ENCODE results near the gene LDB2. TPM values are rescaled to one million over a fixed set of nuclear protein-coding genes. Genes with fewer than 3 reads are reported as not detected.

The LDB2 gene
- 10 to 100 TPM; 11.4 to 14.5 TPM for total RNA-seq
- polyA plus RNA-seq (2013, experiment 1 of 2) = 25.9 TPM
- polyA plus RNA-seq (2013, experiment 2 of 2) = 26.5 TPM
- long read RNA-seq, experiment 1, partial matches to known transcripts = 0 of 2 reads
- long read RNA-seq, experiment 1, other reads (novel, unspliced or antisense) = 1 of 2 reads
- long read RNA-seq, experiment 2, partial matches to known transcripts = 2 of 6 reads
- long read RNA-seq, experiment 2, other reads (novel, unspliced or antisense) = 2 of 6 reads
- long read RNA-seq, experiment 3, transcript LDB2-201 (8 exons, 2,548 nt) = major isoform, 17 of 57 reads
- long read RNA-seq, experiment 3, transcript LDB2-202 (9 exons, 2,476 nt) = minor isoform, 6 of 57 reads
- long read RNA-seq, experiment 3, partial matches to known transcripts = 3 of 57 reads
- long read RNA-seq, experiment 3, other reads (novel, unspliced or antisense) = 28 of 57 reads
- long read RNA-seq, experiment 4, partial matches to known transcripts = 1 of 8 reads
- long read RNA-seq, experiment 4, other reads (novel, unspliced or antisense) = 4 of 8 reads

DNA sequence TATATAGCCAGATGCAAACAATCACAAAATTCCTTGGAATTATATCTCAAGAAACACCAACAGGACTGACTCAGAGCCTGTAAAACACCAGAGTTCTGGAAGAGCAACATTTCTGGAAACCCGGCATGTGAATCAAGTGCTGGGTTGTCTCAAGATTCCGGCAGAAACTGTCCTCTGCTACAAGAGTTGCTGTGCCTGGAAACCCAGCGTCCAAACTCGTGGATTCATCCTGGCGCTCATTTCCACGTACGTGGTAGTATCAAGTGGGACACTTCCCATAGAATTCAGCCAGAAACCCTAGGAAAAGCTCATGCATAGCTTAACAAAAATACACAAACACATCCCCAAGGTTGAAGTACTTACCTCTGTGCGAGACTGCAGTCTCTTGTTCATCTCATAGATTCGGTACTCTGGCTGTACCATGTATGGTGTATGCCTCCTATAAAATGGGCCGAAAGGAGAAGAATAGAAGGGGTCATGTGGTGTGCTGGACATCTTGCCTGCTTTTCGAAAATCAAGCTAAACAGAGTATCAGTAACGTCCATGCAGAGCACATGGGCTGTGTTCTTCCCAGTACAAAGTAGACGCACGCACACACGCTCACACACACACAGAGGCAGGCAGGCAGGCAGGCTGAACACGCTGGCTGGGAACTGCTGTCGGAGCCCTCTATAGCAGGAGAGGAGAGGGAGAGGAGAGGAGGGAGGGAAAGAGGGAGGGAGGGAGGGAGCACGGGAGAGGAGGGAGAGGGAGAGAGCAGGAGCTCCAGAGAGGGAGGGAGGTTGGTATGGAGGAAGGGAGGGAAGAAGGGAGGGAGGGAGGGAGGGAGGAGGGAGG, at the start of gene LDB2:
LDB2 (minus strand) TSS at position 655 of the 837 bp plus-strand sequence.
- H3K4me3 Mint-ChIP-seq = peak within 1 kb of the TSS; percentile 67
- no peaks in the 10 kb centered on the region for H3K9me3 Mint-ChIP-seq
- TF ChIP-seq, protein P1, sequence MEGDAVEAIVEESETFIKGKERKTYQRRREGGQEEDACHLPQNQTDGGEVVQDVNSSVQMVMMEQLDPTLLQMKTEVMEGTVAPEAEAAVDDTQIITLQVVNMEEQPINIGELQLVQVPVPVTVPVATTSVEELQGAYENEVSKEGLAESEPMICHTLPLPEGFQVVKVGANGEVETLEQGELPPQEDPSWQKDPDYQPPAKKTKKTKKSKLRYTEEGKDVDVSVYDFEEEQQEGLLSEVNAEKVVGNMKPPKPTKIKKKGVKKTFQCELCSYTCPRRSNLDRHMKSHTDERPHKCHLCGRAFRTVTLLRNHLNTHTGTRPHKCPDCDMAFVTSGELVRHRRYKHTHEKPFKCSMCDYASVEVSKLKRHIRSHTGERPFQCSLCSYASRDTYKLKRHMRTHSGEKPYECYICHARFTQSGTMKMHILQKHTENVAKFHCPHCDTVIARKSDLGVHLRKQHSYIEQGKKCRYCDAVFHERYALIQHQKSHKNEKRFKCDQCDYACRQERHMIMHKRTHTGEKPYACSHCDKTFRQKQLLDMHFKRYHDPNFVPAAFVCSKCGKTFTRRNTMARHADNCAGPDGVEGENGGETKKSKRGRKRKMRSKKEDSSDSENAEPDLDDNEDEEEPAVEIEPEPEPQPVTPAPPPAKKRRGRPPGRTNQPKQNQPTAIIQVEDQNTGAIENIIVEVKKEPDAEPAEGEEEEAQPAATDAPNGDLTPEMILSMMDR (conservative IDR thresholded peaks at IDR 0.05) = no peak
- Histone ChIP-seq H3K27me3 (ENCODE audit: control insufficient read depth, insufficient read depth, low read length, poor library complexity, severe bottlenecking) (no peaks in the 10 kb centered on the region), H3K4me1 (ENCODE audit: control insufficient read depth, insufficient read depth, low read length) (peaks cover 8% of the 10 kb centered on the region), H3K4me3 (ENCODE audit: low read length) (peak within 1 kb of the TSS; percentile 92), H3K9ac (ENCODE audit: extremely low read depth, low read length, poor library complexity, severe bottlenecking) (peak within 1 kb of the TSS; percentile 44), H3K36me3 (ENCODE audit: control insufficient read depth, insufficient read depth, low read length) (no peaks in the 10 kb centered on the region), H3K27ac (ENCODE audit: low read depth, low read length) (peak within 1 kb of the TSS; percentile 22), H3K9me3 (ENCODE audit: control insufficient read depth, low read length) (no peaks in the 10 kb centered on the region)
- no peaks in the 10 kb centered on the region for H3K27me3 Mint-ChIP-seq (ENCODE audit: insufficient read depth)
- WGBS, 2 experiments (ENCODE audit: insufficient coverage in 1 of 2, insufficient read length in 1 of 2) = 6 to 11% methylated on average over 12 to 18 of the region's 18 CpGs
- peak within 1 kb of the TSS; percentile 78 for H3K27ac Mint-ChIP-seq
- no peaks in the 10 kb centered on the region for H3K36me3 Mint-ChIP-seq (ENCODE audit: low read depth)
- DNase-seq = peak; percentile 89
- peaks cover 58% of the 10 kb centered on the region for H3K4me1 Mint-ChIP-seq

GRCh38 chr4:16942491-16942890, 44.0 kb upstream of the LDB2 start:
- 92 to 95% methylated on average over 5 to 12 of the region's 14 CpGs for WGBS, 2 experiments (ENCODE audit: insufficient coverage in 1 of 2, insufficient read length in 1 of 2)
- no peak overlapping the region for H3K27ac ChIP-seq (ENCODE audit: low read depth, low read length)
- TF ChIP-seq, protein P1 (conservative IDR thresholded peaks at IDR 0.05) = no peak
- Mint-ChIP-seq H3K4me1 (no peaks in the 10 kb centered on the region), H3K27ac (no peak overlapping the region), H3K9me3 (peaks cover 7% of the 10 kb centered on the region), H3K4me3 (no peak overlapping the region), H3K36me3 (ENCODE audit: low read depth) (peaks cover 5% of the 10 kb centered on the region), H3K27me3 (ENCODE audit: insufficient read depth) (no peaks in the 10 kb centered on the region)
- H3K4me3 ChIP-seq (ENCODE audit: low read length) = no peak overlapping the region
- H3K36me3 ChIP-seq (ENCODE audit: control insufficient read depth, insufficient read depth, low read length) = no peaks in the 10 kb centered on the region
- no peak overlapping the region for H3K9ac ChIP-seq (ENCODE audit: extremely low read depth, low read length, poor library complexity, severe bottlenecking)
- no peaks in the 10 kb centered on the region for H3K9me3 ChIP-seq (ENCODE audit: control insufficient read depth, low read length)
- no peaks in the 10 kb centered on the region for H3K4me1 ChIP-seq (ENCODE audit: control insufficient read depth, insufficient read depth, low read length)
- H3K27me3 ChIP-seq (ENCODE audit: control insufficient read depth, insufficient read depth, low read length, poor library complexity, severe bottlenecking) = no peaks in the 10 kb centered on the region
- DNase-seq = no peak

GRCh38 chr4:16939178-16939577, 40.7 kb upstream of the LDB2 start:
- Mint-ChIP-seq H3K27ac (no peak overlapping the region), H3K9me3 (peaks cover 7% of the 10 kb centered on the region), H3K4me3 (no peak overlapping the region), H3K36me3 (ENCODE audit: low read depth) (peaks cover 5% of the 10 kb centered on the region), H3K4me1 (no peaks in the 10 kb centered on the region), H3K27me3 (ENCODE audit: insufficient read depth) (no peaks in the 10 kb centered on the region)
- DNase-seq = no peak
- no peak overlapping the region for H3K9ac ChIP-seq (ENCODE audit: extremely low read depth, low read length, poor library complexity, severe bottlenecking)
- WGBS, 2 experiments (ENCODE audit: insufficient coverage in 1 of 2, insufficient read length in 1 of 2) = 100% methylated on average over 2 of the region's 2 CpGs; no CpG with 5 or more reads in 1 of the 2 experiments
- H3K4me1 ChIP-seq (ENCODE audit: control insufficient read depth, insufficient read depth, low read length) = no peaks in the 10 kb centered on the region
- H3K36me3 ChIP-seq (ENCODE audit: control insufficient read depth, insufficient read depth, low read length) = no peaks in the 10 kb centered on the region
- H3K9me3 ChIP-seq (ENCODE audit: control insufficient read depth, low read length) = no peaks in the 10 kb centered on the region
- H3K27me3 ChIP-seq (ENCODE audit: control insufficient read depth, insufficient read depth, low read length, poor library complexity, severe bottlenecking) = no peaks in the 10 kb centered on the region
- no peak overlapping the region for H3K27ac ChIP-seq (ENCODE audit: low read depth, low read length)
- no peak overlapping the region for H3K4me3 ChIP-seq (ENCODE audit: low read length)
- TF ChIP-seq, protein P1 (conservative IDR thresholded peaks at IDR 0.05) = no peak
